Activated naive CD4-positive, alpha-beta T cell treated with anti-CD3 and anti-CD28 coated beads, Interleukin-2, amount 50 U/mL, for 24 hours (primary cell): ENCODE measurements around the gene EIF2B5.

Source experiments
- H3K27ac Mint-ChIP-seq: one replicate; pipeline ENCODE4 v1.8.0; 2021; ENCODE audit warnings: mild to moderate bottlenecking, mixed read lengths
- H3K27me3 Mint-ChIP-seq: one replicate; pipeline ENCODE4 v1.8.0; 2021; ENCODE audit warnings: mixed read lengths
- H3K36me3 Mint-ChIP-seq: one replicate; pipeline ENCODE4 v1.8.0; 2021; ENCODE audit warnings: mixed read lengths
- H3K4me1 Mint-ChIP-seq: one replicate; pipeline ENCODE4 v1.8.0; 2021; ENCODE audit warnings: mixed read lengths
- H3K4me3 Mint-ChIP-seq: one replicate; pipeline ENCODE4 v1.8.0; 2021; ENCODE audit warnings: mild to moderate bottlenecking, mixed read lengths
- H3K9me3 Mint-ChIP-seq: one replicate; pipeline ENCODE4 v1.8.0; 2021; ENCODE audit warnings: mixed read lengths

The EIF2B5 gene

GRCh38 chr3:184193991-184194539 is 58.9 kb downstream of the EIF2B5 start:
- Mint-ChIP-seq H3K4me3 (no peak overlapping the region), H3K9me3 (no peaks in the 10 kb centered on the region), H3K27ac (no peak overlapping the region), H3K4me1 (peaks cover 6% of the 10 kb centered on the region), H3K36me3 (peaks cover 8% of the 10 kb centered on the region), H3K27me3 (no peaks in the 10 kb centered on the region)
